ENCODE results near the gene PHETA1.

The PHETA1 gene

GRCh38 chr12:111368788-111369495 lies at the start of gene PHETA1:
Gene PHETA1, minus strand, starts transcription at chr12:111369095. Its CDS starts 5,668 bp downstream, at chr12:111363427.
- DNase-seq (ENCODE audit: low read depth in 1 of 2, low spot score in 1 of 2), result peak; percentile 50 to 59

- no peak for DNase-seq (ENCODE audit: low read depth in 1 of 2, low spot score in 1 of 2)
These were observed 49.6 kb upstream of the PHETA1 start for GRCh38 chr12:111418594-111418880.

DNA sequence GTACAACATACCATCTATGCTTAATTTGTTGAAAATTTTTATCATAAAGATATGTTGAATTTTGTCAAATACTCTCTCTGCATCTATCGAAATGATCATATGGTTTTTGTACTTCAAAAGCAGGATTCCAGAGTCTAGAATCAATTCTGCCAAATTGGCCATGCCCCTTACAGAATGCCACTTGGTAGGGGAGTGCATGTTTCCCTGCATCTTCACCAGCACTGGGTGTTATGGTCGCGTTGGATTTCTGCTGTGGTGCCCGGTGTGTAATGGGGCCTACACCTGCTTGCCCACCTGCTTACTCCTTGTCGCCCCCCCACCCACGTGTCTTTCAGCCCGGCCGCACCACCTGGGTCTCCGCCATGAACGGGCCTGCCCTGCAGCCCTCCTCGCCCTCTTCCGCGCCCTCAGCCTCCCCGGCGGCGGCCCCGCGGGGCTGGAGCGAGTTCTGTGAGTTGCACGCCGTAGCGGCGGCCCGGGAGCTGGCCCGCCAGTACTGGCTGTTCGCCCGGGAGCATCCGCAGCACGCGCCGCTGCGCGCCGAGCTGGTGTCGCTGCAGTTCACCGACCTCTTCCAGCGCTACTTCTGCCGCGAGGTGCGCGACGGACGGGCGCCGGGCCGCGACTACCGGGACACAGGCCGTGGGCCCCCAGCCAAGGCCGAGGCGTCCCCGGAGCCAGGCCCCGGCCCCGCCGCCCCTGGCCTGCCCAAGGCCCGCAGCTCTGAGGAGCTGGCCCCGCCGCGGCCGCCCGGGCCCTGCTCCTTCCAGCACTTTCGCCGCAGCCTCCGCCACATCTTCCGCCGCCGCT lies 49.1 kb upstream of the PHETA1 start:
- no peak for DNase-seq (ENCODE audit: low read depth in 1 of 2, low spot score in 1 of 2)

- no peak for DNase-seq (ENCODE audit: low read depth in 1 of 2, low spot score in 1 of 2)
These were observed 48.4 kb upstream of the PHETA1 start for GRCh38 chr12:111417290-111417689.

DNA sequence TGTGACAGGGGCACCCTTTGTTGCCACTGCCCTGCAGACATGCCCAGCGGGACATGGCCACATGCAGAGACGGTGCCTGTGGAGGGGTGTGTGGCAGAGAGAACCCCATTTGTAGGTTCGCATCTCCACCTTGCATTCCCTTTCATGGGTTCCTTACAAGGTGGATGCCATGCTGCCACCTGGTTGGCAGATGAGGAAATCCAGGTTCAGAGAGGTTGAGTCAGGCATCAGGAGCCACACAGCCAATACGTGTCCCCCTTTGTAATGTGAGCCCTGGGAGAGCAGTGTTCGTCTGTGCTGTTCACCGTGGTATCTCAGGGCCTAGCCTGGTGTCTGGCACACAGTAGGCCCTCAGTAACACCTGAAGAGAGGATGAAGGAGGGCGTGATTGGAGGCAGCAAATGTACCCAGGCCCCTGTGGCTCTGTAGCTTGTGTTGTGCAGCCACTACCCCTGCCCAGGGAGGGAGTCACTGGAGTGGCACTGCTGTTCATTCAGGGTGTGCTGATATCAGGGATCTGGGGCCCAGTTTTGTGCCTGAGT lies 45.9 kb upstream of the PHETA1 start:
- no peak for DNase-seq (ENCODE audit: low read depth in 1 of 2, low spot score in 1 of 2)

DNA sequence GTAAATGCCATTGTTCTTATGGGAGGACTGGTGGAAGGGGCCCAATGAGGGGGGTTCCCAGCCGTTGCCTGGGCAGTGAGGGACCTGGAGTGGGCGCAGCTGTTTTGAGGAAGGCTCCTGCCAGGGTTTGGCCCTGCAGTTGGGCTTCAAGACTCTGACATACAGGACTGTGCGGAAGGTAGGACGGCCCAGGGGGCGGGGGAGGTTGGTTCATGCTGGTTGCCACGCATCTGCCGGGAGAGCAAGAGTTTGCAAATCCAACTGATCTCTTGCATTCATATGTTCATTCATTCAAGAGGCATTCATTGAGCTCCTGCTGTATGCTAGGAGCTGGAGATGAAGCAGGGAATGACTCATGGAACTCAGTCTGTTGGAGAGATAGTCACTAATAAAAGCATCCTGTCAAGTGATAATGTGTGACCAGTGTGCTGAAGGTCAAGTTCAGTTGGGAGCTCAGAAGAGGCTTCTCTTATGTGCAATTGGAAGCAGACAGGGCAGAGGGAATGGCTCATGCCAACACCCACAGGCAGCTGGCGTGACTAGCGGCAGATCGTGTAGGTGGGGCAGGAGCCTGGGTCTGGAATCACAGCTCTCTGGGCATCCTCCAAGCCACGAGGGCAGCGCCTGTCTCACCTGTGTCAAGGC lies 44.7 kb upstream of the PHETA1 start:
- no peak for DNase-seq (ENCODE audit: low read depth in 1 of 2, low spot score in 1 of 2)

DNA sequence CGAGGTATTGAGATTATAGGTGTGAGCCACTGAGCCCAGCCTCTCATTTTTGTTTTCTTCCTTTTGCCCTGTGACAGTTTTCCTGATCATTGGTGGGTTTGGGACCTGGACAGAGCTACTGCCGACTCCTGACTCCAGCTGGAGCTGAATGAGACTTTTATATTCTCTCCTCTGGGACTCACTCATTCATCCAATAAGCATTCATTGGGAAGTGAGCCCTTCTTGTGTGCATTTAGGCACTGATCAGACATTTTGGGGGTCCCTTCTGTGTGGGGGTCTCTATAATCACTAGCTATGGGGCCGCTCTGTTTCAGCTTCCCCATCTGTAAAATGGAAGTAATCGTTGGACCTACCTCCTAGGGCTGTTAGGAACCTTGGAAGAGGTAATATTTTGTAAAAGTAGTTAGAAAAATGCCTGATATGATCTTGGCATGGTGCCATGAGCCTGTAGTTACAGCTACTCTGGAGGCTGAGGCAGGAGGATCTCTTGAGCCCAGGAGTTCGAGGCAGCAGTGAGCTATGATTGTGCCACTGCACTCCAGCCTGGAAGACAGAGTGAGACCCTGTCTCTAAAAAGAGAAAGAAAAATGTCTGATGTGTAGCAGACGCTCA lies 44.0 kb upstream of the PHETA1 start:
- no peak for DNase-seq (ENCODE audit: low read depth in 1 of 2, low spot score in 1 of 2)

- DNase-seq (ENCODE audit: low read depth in 1 of 2, low spot score in 1 of 2), result no peak
These were observed 43.3 kb upstream of the PHETA1 start for GRCh38 chr12:111412007-111412829.

GRCh38 chr12:111411185-111411764 lies 42.4 kb upstream of the PHETA1 start:
- no peak for DNase-seq (ENCODE audit: low read depth in 1 of 2, low spot score in 1 of 2)

- no peak for DNase-seq (ENCODE audit: low read depth in 1 of 2, low spot score in 1 of 2)
These were observed 41.7 kb upstream of the PHETA1 start for GRCh38 chr12:111410431-111411184.

DNA sequence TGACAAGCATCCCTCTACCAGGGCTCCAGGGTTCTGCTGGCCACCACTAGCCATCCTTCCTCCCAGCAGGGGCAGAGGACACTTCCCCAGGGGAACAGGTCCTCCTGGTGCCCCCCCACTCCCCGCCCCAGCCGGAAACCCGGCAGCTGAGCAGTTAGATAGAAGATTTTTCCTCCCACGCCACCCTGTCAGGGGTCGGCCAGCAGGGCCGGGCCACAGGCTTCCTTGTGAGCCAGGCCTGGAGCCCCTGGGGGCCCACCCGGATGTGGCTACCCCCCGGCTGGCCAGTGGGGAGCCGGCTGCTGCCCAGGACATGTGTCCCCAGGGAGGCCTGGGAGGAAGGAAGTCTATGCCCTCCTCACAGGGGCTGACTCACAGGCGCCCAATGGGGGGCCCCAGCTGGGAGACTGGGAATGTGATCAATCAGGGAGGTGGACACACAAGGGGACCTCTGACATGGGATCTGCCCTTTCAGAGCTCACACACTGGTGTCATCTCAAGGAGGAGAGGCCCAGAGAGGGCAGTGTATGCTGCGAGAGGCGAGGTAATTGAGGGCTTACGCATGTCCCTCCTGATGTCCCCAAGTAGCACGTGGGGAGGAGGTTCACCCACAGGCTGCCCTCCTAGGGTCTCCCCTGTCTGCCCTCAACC lies 41.0 kb upstream of the PHETA1 start:
- no peak for DNase-seq (ENCODE audit: low read depth in 1 of 2, low spot score in 1 of 2)

GRCh38 chr12:111409403-111409779 lies 40.5 kb upstream of the PHETA1 start:
- no peak for DNase-seq (ENCODE audit: low read depth in 1 of 2, low spot score in 1 of 2)

GRCh38 chr12:111408686-111409402 lies 39.9 kb upstream of the PHETA1 start:
- no peak for DNase-seq (ENCODE audit: low read depth in 1 of 2, low spot score in 1 of 2)

DNA sequence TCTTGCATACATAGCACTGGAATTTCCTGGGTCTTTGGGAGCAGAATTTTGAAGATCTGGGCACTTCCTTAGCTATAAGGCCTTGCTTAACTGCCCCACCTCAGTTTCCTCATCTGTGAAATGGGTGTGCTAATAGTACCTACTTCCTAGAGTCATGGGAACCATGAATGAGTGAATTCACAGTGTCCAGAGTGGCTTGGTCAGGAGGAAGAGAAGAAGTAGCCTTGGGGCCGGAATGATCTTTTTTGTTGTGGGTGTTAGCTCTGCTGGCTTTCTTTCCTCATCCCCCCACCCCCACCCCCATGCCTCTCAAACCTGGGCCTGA lies 39.2 kb upstream of the PHETA1 start:
- no peak for DNase-seq (ENCODE audit: low read depth in 1 of 2, low spot score in 1 of 2)

GRCh38 chr12:111407377-111408115 lies 38.7 kb upstream of the PHETA1 start:
- DNase-seq (ENCODE audit: low read depth in 1 of 2, low spot score in 1 of 2), result no peak

DNA sequence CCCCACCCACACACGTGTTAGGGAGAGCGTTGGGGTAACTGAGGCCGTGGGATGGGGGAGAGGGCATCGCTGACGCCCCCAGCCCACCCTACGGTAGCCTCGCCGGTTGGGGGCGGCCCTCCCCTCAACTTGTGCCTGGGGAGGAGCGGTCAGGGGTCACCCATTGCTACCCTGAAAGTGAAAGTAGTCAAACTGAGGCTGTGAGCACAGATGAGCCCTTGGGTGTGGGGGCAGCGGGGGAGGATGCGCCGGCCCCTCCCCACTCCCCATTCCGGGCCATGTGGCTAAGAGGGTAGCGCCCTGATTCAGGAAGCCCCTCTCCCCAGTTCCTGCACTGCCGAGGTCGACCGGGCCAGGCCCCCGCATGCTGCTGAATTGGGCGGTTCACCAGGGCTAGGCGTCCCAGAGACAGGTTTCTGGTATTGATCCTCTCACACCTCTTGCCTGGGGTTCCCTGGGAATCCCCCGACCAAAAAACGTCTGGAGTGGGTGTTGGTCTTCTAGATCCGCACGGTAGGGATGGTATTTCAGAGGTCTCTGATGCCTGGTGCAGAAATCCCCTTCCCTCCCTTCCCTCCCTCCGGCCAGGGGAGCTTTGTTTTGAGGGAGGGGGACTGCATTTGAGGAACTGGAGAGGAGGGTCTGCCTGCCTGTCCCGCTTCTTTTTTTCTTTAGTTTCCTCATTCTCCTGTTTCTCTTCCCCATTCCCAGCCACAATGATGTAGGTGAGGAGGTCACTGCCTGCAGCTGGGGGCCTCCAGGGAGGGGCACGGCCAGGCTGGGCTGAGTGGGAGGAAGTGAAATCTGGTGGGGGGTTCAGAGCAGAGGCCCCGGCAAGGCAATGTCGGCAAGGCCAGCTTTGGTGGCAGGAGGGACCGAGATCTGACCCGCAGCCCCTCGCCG lies 37.8 kb upstream of the PHETA1 start:
- peak in 1 of 2 donors; percentile 45 for DNase-seq (ENCODE audit: low read depth in 1 of 2, low spot score in 1 of 2)

Data from activated T-helper 1 cell treated with anti-CD3 and anti-CD28 coated beads, Interleukin-2, amount 50 U/mL, for 16 hours (primary cell).